Fibroblast of lung (primary cell): ENCODE data around the gene DENND1A. TPM values are rescaled to one million over a fixed set of nuclear protein-coding genes. Genes with fewer than 3 reads are reported as not detected.

Experiments used
- DNase-seq, 2 donors: peaks; one replicate each; pipeline versions ENCODE4 v3.0.0 to v3.0.0-alpha.2; 2010; ENCODE audit warnings: low read depth in 2 of 2
- H2AFZ ChIP-seq: 2 replicates; pipeline ENCODE4 v1.5.1; 2012; ENCODE audit warnings: low read length, control low read depth, inconsistent platforms
- H3K27ac ChIP-seq: 2 replicates; pipeline ENCODE4 v1.5.1; 2011; ENCODE audit warnings: low read length, control low read depth; ENCODE audit not compliant: insufficient read depth
- H3K27me3 ChIP-seq: 2 replicates; pipeline ENCODE4 v1.5.1; 2011; ENCODE audit warnings: mild to moderate bottlenecking, low read length; ENCODE audit not compliant: control insufficient read depth, insufficient read depth
- H3K36me3 ChIP-seq: 2 replicates; pipeline ENCODE4 v1.5.1; 2011; ENCODE audit warnings: low read length; ENCODE audit not compliant: control insufficient read depth, insufficient read depth
- H3K4me1 ChIP-seq: 2 replicates; pipeline ENCODE4 v1.5.1; 2011; ENCODE audit warnings: low read length; ENCODE audit not compliant: control insufficient read depth, insufficient read depth; ENCODE audit errors: extremely low read depth
- H3K4me2 ChIP-seq: 2 replicates; pipeline ENCODE4 v1.5.1; 2011; ENCODE audit warnings: low read length, control low read depth; ENCODE audit not compliant: insufficient read depth; ENCODE audit errors: extremely low read depth
- H3K4me3 ChIP-seq, 4 experiments: fragments of 200-600 bp in 1 of 4; sonication (generic) in 1 of 4; replicated peaks in 1 of 4; 2 replicates each; pipeline ENCODE4 v1.5.1; 2011 to 2016; ENCODE audit warnings: low read length in 4 of 4, low read depth in 3 of 4, mild to moderate bottlenecking in 3 of 4, control low read depth in 2 of 4, inconsistent platforms in 1 of 4, mixed read lengths in 1 of 4; ENCODE audit not compliant: insufficient read depth in 1 of 4; ENCODE audit errors: control extremely low read depth in 1 of 4
- H3K79me2 ChIP-seq: 2 replicates; pipeline ENCODE4 v1.5.1; 2012; ENCODE audit warnings: mild to moderate bottlenecking, low read length, inconsistent platforms; ENCODE audit not compliant: control insufficient read depth, insufficient read depth
- H3K9ac ChIP-seq: 2 replicates; pipeline ENCODE4 v1.5.1; 2011; ENCODE audit warnings: mild to moderate bottlenecking, low read length, control low read depth; ENCODE audit not compliant: insufficient read depth
- H3K9me3 ChIP-seq: 2 replicates; pipeline ENCODE4 v1.5.1; 2012; ENCODE audit warnings: low read depth, low read length; ENCODE audit not compliant: control insufficient read depth, insufficient read depth
- H4K20me1 ChIP-seq: 2 replicates; pipeline ENCODE4 v1.5.1; 2011; ENCODE audit warnings: low read length; ENCODE audit not compliant: control insufficient read depth, insufficient read depth; ENCODE audit errors: extremely low read depth
- CTCF ChIP-seq, 2 donors: IDR thresholded peaks in 1 of 2; conservative IDR thresholded peaks in 1 of 2; 1 replicate in 1 of 2; 2 replicates in 1 of 2; pipeline ENCODE4 v1.5.1; 2011 to 2012; ENCODE audit warnings: low read length in 2 of 2, control low read depth in 1 of 2, inconsistent platforms in 1 of 2, low read depth in 1 of 2, mild to moderate bottlenecking in 1 of 2
- EZH2 ChIP-seq: IDR thresholded peaks from 2 replicates; pipeline ENCODE4 v1.5.1; 2012; ENCODE audit warnings: low read length, control low read depth, mild to moderate bottlenecking; ENCODE audit errors: missing control alignments
- polyA plus RNA-seq, 2 donors: library from polyadenylated mRNA; depleted of rRNA in 1 of 2; stranded (reverse) in 1 of 2; unstranded in 1 of 2; fragments of >200 nt; gene quantifications; 2 replicates each; pipeline ENCODE4 v1.2.1, GENCODE V29; 2011 to 2012; ENCODE audit warnings: missing spikeins in 1 of 2
- total RNA-seq: library from RNA; depleted of rRNA; stranded (reverse); fragments of >200 nt; gene quantifications from 2 replicates; pipeline ENCODE4 v1.2.1, GENCODE V29; 2014

The DENND1A gene
- total and polyA plus RNA-seq, 2 donors (not counting 1 experiment from before 2014, with no cell fraction given): 13.0 to 18.3 TPM

GRCh38 chr9:123382653-123383511 is 547.0 kb downstream of the DENND1A start:
- H3K9me3 ChIP-seq: no peaks in the 10 kb centered on the region
- TF ChIP-seq EZH2: no peak
- no peak for TF ChIP-seq CTCF (conservative IDR thresholded peaks at IDR 0.05 in 1 of 2, IDR thresholded peaks at IDR 0.05 in 1 of 2; ENCODE audit: low read depth in 1 of 2, low read length in 2 of 2)

GRCh38 chr9:123380852-123381705 is 548.8 kb downstream of the DENND1A start:
- Histone ChIP-seq H3K27ac (no peak overlapping the region), H3K4me2 (no peak overlapping the region), H3K79me2 (no peaks in the 10 kb centered on the region), H3K27me3 (no peaks in the 10 kb centered on the region), H3K4me3 (no peak overlapping the region), H3K36me3 (no peaks in the 10 kb centered on the region), H3K4me1 (no peaks in the 10 kb centered on the region), H2AFZ (no peak overlapping the region), H3K9ac (no peak overlapping the region), H3K9me3 (no peaks in the 10 kb centered on the region), H4K20me1 (no peaks in the 10 kb centered on the region)
- TF ChIP-seq CTCF (conservative IDR thresholded peaks at IDR 0.05 in 1 of 2, IDR thresholded peaks at IDR 0.05 in 1 of 2; ENCODE audit: low read depth in 1 of 2, low read length in 2 of 2) (no peak), EZH2 (no peak)
- DNase-seq: no peak

More at GRCh38 chr9:123382653-123383511, 547.0 kb downstream of the DENND1A start:
- Histone ChIP-seq H3K36me3 (no peaks in the 10 kb centered on the region), H3K4me2 (no peak overlapping the region), H3K4me1 (no peaks in the 10 kb centered on the region), H3K27ac (no peak overlapping the region), H4K20me1 (no peaks in the 10 kb centered on the region), H3K9ac (no peak overlapping the region), H3K4me3 (no peak overlapping the region), H2AFZ (no peak overlapping the region), H3K79me2 (no peaks in the 10 kb centered on the region), H3K27me3 (no peaks in the 10 kb centered on the region)
- no peak for DNase-seq
